PC-9 (cell line): ENCODE data around the gene DNAJB1. TPM values are rescaled to one million over a fixed set of nuclear protein-coding genes. Genes with fewer than 3 reads are reported as not detected.

Experiments used
- BruUV-seq: library from RNA; stranded (reverse); fragments of 400-500 nt; replicated peaks from 2 replicates; lab custom pipeline; 2021; lab: Mats Ljungman, UMichigan
- CTCF ChIA-PET: fragments of 300-600 bp; sonication (Branson Sonifier 250); formaldehyde crosslinking; loops from one replicate; lab custom pipeline; 2022; ENCODE audit warnings: antibody characterized with exemption; lab: Charles Lee
- POLR2A ChIA-PET: fragments of 300-600 bp; sonication (Branson Sonifier 250); formaldehyde crosslinking; loops from one replicate; lab custom pipeline; 2022; ENCODE audit warnings: antibody characterized with exemption; ENCODE audit not compliant: unreplicated experiment; lab: Charles Lee
- DNase-seq, 2 experiments: peaks; one replicate each; pipeline versions ENCODE4 v3.0.0 to v3.0.0-alpha.2; 2015 to 2022; ENCODE audit warnings: mixed read lengths in 1 of 2
- H2AFZ ChIP-seq: fragments of 200-600 bp; sonication (generic); 2 replicates; pipeline ENCODE4 v1.8.1; 2017; ENCODE audit warnings: antibody characterized with exemption
- H3F3A ChIP-seq: fragments of 200-600 bp; sonication (generic); 2 replicates; pipeline ENCODE4 v1.8.1; 2017; ENCODE audit warnings: antibody characterized with exemption, mild to moderate bottlenecking, low read depth; ENCODE audit not compliant: insufficient read depth
- H3K27ac ChIP-seq: fragments of 200-600 bp; sonication (generic); 2 replicates; pipeline ENCODE4 v1.6.1; 2016; ENCODE audit warnings: mixed run types
- H3K27me3 ChIP-seq: fragments of 200-600 bp; sonication (generic); 2 replicates; pipeline ENCODE4 v1.6.1; 2016; ENCODE audit warnings: low read depth, mixed run types; ENCODE audit not compliant: insufficient read depth
- H3K36me3 ChIP-seq: fragments of 200-600 bp; sonication (generic); 2 replicates; pipeline ENCODE4 v1.6.1; 2016; ENCODE audit warnings: low read depth, mixed run types
- H3K4me1 ChIP-seq: fragments of 200-600 bp; sonication (generic); replicated peaks from 2 replicates; pipeline ENCODE4 v1.6.1; 2016; ENCODE audit warnings: mixed run types; ENCODE audit not compliant: insufficient read depth
- H3K4me2 ChIP-seq: fragments of 200-600 bp; sonication (generic); 2 replicates; pipeline ENCODE4 v1.6.1; 2017; ENCODE audit warnings: mixed run types
- H3K4me3 ChIP-seq: fragments of 200-600 bp; sonication (generic); 2 replicates; pipeline ENCODE4 v1.6.1; 2016; ENCODE audit warnings: mixed run types
- H3K79me2 ChIP-seq: fragments of 200-600 bp; sonication (generic); 2 replicates; pipeline ENCODE4 v1.6.1; 2017; ENCODE audit warnings: low read depth, mixed run types
- H3K9me2 ChIP-seq: fragments of 200-600 bp; sonication (generic); 2 replicates; pipeline ENCODE4 v1.8.1; 2017; ENCODE audit warnings: mild to moderate bottlenecking; ENCODE audit not compliant: insufficient read depth
- H3K9me3 ChIP-seq: fragments of 200-600 bp; sonication (generic); 2 replicates; pipeline ENCODE4 v1.8.1; 2016; ENCODE audit warnings: low read depth; ENCODE audit not compliant: insufficient read depth
- H4K20me1 ChIP-seq: fragments of 200-600 bp; sonication (generic); 2 replicates; pipeline ENCODE4 v1.8.1; 2017; ENCODE audit not compliant: insufficient read depth
- EZH2 ChIP-seq: fragments of 200-600 bp; sonication (generic); IDR thresholded peaks from 2 replicates; pipeline ENCODE4 v1.8.0; 2017; ENCODE audit warnings: antibody characterized with exemption, low read depth
- intact Hi-C: fragments of 100-400 bp; cut with micrococcal nuclease; formaldehyde crosslinking; loops from one replicate; pipeline ENCODE4 v1.10.0; 2022; ENCODE audit not compliant: unreplicated experiment
- total RNA-seq: library from RNA; stranded (reverse); gene quantifications from 2 replicates; pipeline ENCODE4 v1.2.3, GENCODE V29; 2021
- TF ChIP-seq, protein P1 (sequence below): fragments of 200-600 bp; sonication (generic); conservative IDR thresholded peaks from 2 replicates; pipeline ENCODE4 v1.6.1; 2017; ENCODE audit warnings: mixed run types, antibody characterized with exemption, mild to moderate bottlenecking, moderate library complexity

The DNAJB1 gene
- total RNA-seq, 1 experiment from 2014 or later, result 159 TPM

DNA sequence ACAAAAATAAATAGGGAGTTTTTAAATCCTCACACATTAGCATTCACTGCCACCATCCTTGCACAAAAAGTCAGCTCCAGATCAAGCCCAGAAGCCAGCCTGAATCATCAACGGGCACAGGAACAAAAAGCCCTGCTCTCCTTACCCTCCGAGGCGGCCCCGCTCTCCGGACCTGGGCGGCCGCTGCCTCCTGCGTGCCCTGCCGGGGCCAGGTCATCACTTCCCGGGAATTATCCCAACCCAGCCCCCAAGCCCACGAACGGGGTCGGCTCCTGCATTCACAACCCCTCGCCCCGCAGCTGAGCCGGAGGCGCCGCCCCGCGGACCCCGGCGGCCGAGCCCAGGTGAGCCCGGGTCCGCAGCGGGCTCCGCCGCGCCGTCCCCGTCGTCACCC lies 754 bp downstream of the DNAJB1 start:
- intact Hi-C loops, result loop anchor here (5.0 to 10.0 kb wide), 2 partner anchors 40 to 383 kb away; partner anchors contain the start of genes ASF1B and PTGER1
- no peak for TF ChIP-seq EZH2
- TF ChIP-seq, protein P1, sequence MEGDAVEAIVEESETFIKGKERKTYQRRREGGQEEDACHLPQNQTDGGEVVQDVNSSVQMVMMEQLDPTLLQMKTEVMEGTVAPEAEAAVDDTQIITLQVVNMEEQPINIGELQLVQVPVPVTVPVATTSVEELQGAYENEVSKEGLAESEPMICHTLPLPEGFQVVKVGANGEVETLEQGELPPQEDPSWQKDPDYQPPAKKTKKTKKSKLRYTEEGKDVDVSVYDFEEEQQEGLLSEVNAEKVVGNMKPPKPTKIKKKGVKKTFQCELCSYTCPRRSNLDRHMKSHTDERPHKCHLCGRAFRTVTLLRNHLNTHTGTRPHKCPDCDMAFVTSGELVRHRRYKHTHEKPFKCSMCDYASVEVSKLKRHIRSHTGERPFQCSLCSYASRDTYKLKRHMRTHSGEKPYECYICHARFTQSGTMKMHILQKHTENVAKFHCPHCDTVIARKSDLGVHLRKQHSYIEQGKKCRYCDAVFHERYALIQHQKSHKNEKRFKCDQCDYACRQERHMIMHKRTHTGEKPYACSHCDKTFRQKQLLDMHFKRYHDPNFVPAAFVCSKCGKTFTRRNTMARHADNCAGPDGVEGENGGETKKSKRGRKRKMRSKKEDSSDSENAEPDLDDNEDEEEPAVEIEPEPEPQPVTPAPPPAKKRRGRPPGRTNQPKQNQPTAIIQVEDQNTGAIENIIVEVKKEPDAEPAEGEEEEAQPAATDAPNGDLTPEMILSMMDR, result no peak
- peaks cover 46% of the 10 kb centered on the region for H3K4me1 ChIP-seq

DNA sequence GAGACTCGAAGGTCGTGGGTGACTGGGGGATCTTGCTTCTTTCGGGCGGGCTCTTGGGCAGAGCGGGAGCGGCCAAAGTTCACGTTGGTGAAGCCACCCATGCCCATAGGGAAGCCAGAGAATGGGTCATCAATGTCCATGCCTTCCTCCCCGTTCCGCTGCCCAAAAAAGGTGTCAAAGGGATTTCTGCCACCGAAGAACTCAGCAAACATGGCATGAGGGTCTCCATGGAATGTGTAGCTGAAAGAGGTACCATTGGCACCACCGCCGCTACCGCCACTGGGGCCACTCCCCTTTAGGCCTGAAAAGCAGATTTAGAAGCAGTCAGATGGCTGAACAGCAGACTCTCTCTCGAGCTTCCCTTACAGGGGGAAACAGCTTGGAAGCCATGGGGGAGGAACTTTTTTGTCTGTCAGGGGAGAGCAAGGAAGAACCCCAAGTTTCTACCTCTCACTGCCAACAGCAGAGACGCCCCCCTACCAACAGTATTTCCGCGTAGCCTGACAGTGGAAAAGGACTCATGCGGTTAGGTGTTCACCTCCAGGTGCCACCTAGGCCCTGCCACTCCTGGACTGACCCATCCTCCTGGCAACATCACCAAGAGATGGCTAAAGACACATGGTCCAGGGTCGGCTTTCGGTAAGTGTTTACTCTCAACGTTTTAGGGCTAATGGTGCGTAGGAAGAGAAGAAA lies 1.3 kb downstream of the DNAJB1 start:
- TF ChIP-seq, protein P1, result no peak
- TF ChIP-seq EZH2, result no peak
- Histone ChIP-seq H4K20me1 (peaks cover 34% of the 10 kb centered on the region), H3K27ac (peak overlapping the region; percentile 94), H3K79me2 (peaks cover 48% of the 10 kb centered on the region), H3F3A (peaks cover 77% of the 10 kb centered on the region), H3K4me1 (peaks cover 50% of the 10 kb centered on the region), H3K4me2 (peak overlapping the region; percentile 95), H3K27me3 (no peaks in the 10 kb centered on the region), H2AFZ (no peak overlapping the region), H3K9me2 (no peaks in the 10 kb centered on the region), H3K9me3 (no peaks in the 10 kb centered on the region), H3K36me3 (peaks cover 34% of the 10 kb centered on the region), H3K4me3 (peak overlapping the region; percentile 99)
- intact Hi-C loops, result loop anchor here (1.0 to 10.0 kb wide), 3 partner anchors 21 to 382 kb away; partner anchors contain the start of genes ASF1B, GIPC1 and PTGER1
- BruUV-seq, result TSS peak; percentile 41
- CTCF ChIA-PET, result interaction anchor here (1.1 to 1.7 kb wide), 2 partner anchors 12 to 44 kb away, joined by 3 to 10 read pairs; no protein-coding TSS in a partner anchor
- POLR2A ChIA-PET, result interaction anchor here (0.6 kb wide), 4 partner anchors 10 to 902 kb away, joined by 3 to 9 read pairs (median 4); partner anchors contain the start of gene ZNF333
- no peak for DNase-seq

More for the DNA sequence above, 754 bp downstream of the DNAJB1 start:
- Histone ChIP-seq H3K4me2 (peak overlapping the region; percentile 95), H2AFZ (no peak overlapping the region), H3K9me3 (no peaks in the 10 kb centered on the region), H3K27me3 (no peaks in the 10 kb centered on the region), H3K9me2 (no peaks in the 10 kb centered on the region), H3K36me3 (peaks cover 34% of the 10 kb centered on the region), H4K20me1 (peaks cover 34% of the 10 kb centered on the region), H3K27ac (peak overlapping the region; percentile 94), H3F3A (peaks cover 71% of the 10 kb centered on the region), H3K79me2 (peaks cover 48% of the 10 kb centered on the region), H3K4me3 (peak overlapping the region; percentile 99)
- no TSS peak for BruUV-seq
- ChIA-PET CTCF (interaction anchor here (1.7 kb wide), 1 partner anchor 45 kb away, joined by 3 read pairs; no protein-coding TSS in a partner anchor), POLR2A (interaction anchor here (0.6 to 0.8 kb wide), 6 partner anchors 10 to 902 kb away, joined by 3 to 9 read pairs (median 4); partner anchors contain the start of gene ZNF333)
- no peak for DNase-seq

DNA sequence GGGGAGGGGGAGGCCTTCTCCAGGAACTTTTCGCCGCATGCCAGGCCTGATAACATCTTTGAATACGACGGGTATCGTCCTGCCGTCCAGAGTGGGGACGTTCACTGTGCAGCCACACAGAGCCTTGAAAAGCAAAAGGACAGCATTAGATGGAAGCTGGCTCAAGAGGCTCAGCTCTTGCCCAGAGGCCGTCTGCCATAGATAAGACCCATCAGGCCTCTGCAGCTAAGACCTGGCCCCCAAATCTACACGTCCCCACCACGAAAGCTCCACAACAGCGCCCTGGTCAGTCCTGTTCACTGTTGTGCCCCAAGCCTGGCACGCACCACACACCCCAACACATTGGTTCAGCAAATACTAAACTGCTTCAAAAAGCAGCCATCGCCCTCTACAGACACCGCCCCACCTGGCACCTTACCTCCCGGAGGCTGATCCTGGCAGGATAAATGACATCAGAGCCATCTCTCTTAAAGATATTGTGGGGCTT lies 2.1 kb downstream of the DNAJB1 start:
- Histone ChIP-seq H2AFZ (no peak overlapping the region), H3K9me2 (no peaks in the 10 kb centered on the region), H3K4me2 (peak overlapping the region; percentile 95), H4K20me1 (peaks cover 34% of the 10 kb centered on the region), H3K27me3 (no peaks in the 10 kb centered on the region), H3K4me1 (peaks cover 54% of the 10 kb centered on the region), H3K79me2 (peaks cover 48% of the 10 kb centered on the region), H3K27ac (peak overlapping the region; percentile 94; the same call in 1 of the 2 replicates), H3K4me3 (peak overlapping the region; percentile 99), H3K36me3 (peaks cover 34% of the 10 kb centered on the region), H3F3A (peaks cover 85% of the 10 kb centered on the region), H3K9me3 (no peaks in the 10 kb centered on the region)
- ChIA-PET POLR2A (interaction anchor here (0.6 kb wide), 1 partner anchor 20 kb away, joined by 5 read pairs; no protein-coding TSS in a partner anchor), CTCF (interaction anchor here (0.6 to 1.7 kb wide), 3 partner anchors 11 to 43 kb away, joined by 3 to 13 read pairs (median 10); no protein-coding TSS in a partner anchor)
- no peak for TF ChIP-seq EZH2
- TF ChIP-seq, protein P1, result peak; percentile 55; the same call in 1 of the 2 replicates
- no TSS peak for BruUV-seq
- DNase-seq, result no peak
- intact Hi-C loops, result loop anchor here (1.0 to 10.0 kb wide), 3 partner anchors 20 to 381 kb away; partner anchors contain the start of genes ASF1B, GIPC1 and PTGER1
